C4-2B (cell line): Measurements from ENCODE around the gene LPAR2.
A peak's percentile ranks its signal among the peaks of the same experiment; 100 is the strongest.

Source experiments
- H3K27ac ChIP-seq: fragments of 450-650 bp; 2 replicates; pipeline ENCODE4 v1.5.1; 2017
- CTCF ChIP-seq: fragments of 450-650 bp; conservative IDR thresholded peaks from 2 replicates; pipeline ENCODE4 v1.5.1; 2017; ENCODE audit warnings: mild to moderate bottlenecking
- ZFX ChIP-seq: fragments of 450-650 bp; IDR thresholded peaks from 2 replicates; pipeline ENCODE4 v1.6.1; 2017

LPAR2 gene

DNA sequence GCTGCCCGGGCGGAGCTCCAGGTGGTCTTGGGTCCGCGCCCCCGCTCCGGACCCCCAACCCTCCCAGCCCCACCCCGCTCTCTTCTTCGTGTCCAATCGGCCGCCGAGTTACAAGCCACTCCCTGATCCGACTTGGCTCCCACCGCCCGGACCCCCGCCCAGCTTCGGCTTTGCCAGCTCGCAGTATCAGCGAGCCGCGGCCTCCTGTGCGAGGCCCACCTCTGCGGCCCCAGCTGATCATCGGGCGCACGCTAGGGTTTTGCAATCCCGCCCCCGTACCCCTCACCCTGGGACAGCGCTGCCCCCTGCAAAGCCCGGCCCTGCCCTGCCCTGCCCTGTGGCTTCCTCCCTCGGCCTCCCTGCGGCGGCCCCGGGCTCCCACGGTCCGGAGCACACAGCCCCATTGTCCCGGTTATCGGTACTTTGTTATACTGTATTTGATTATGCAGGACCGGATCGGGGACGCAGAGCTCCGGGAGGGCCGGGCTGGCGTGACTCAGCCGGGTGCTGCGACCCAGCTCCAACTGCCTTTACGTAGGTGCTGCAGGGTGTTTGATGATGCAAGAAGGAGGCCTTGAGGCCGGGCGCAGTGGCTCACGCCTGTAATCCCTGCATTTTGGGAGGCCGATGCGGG is 598 bp upstream of the LPAR2 start:
- no peak for TF ChIP-seq ZFX
- no peak for TF ChIP-seq CTCF
- peak overlapping the region; percentile 74 for H3K27ac ChIP-seq

DNA sequence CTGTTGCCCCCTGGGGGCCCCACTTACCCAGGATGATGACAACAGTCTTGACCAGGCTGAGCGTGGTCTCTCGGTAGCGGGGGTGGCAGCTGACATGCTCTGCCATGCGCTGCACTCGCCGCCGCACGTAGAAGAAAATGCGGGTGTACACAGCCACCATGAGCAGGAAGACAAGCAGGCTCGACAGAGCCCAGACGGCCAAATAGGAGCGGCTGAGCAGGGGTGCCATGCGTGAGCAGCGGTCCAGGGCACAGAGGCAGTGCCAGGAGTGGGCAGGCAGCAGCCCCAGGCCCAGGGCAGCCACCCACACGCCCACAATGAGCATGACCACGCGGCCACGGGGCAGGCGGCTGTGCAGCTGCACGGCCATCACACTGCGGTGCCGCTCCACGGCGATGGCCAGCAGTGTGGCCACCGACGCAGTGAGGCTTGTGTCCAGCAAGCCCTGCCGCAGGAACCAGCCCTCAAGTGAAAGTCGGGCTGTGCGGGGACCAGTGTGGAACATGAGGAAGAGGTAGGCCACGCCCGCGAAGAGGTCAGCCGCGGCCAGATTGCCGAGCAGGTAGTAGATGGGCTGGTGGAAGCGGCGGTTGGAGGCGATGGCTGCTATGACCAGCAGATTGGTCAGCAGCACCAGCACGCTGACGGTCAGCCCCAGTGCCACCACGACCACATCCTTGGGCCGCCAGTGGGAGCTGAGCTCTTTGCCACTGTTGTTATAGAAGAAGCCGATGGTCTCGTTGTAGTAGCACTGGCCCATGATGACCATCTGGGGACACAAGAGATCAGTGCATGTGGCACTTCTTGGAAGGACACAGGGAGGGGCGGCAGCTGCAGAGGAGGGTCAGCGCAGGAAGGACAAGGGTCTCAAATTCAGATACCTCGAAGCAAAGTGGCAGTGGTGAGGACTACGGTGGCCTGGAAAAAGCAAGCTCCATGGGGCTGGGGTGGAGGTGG is 1.2 kb downstream of the LPAR2 start:
- H3K27ac ChIP-seq: peak overlapping the region; percentile 74
- TF ChIP-seq CTCF: no peak
- no peak for TF ChIP-seq ZFX

DNA sequence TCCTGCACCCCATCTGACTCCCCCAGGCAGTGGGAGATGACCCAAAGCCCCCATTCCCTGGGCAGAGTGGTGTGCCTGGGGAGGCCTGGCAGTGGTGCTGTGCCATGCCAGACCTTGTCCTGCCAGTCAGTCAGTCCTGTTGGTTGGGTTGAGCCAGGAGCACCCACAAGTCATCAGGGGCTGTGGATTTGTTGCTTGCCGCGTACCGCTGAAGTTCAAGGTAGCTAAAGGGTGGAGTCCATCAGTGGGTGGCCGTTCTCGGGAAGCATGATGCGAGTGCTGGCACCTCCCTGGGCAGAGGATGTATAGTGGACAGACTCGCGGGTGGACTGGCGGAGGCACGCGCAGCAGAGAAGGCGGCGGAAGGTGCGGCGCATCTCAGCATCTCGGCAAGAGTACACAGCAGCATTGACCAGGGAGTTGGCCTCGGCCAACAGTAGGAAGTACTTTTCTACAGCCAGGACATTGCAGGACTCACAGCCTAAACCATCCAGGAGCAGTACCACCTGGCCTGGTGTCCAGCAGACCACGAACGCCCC is 3.9 kb downstream of the LPAR2 start:
- TF ChIP-seq CTCF: no peak
- TF ChIP-seq ZFX: no peak
- H3K27ac ChIP-seq: no peak overlapping the region

- no peak overlapping the region for H3K27ac ChIP-seq
- TF ChIP-seq ZFX (no peak), CTCF (no peak)
These were observed 4.6 kb downstream of the LPAR2 start for GRCh38 chr19:19623383-19623782.

GRCh38 chr19:19619849-19620210 is 8.2 kb downstream of the LPAR2 start:
- H3K27ac ChIP-seq: no peak overlapping the region
- TF ChIP-seq ZFX (no peak), CTCF (no peak)

- TF ChIP-seq ZFX (no peak), CTCF (no peak)
- peak overlapping the region; percentile 64 for H3K27ac ChIP-seq
These were observed 8.7 kb downstream of the LPAR2 start for GRCh38 chr19:19619181-19619848.
